Dendritic cell treated with granulocyte-macrophage colony-stimulating factor and Interleukin-4, amounts not matched to agents 40 ng/mL and 50 ng/mL, for 4 days (primary cell): ENCODE results near the gene ARL10.

ENCODE experiments used
- H3K27ac Mint-ChIP-seq: one replicate; pipeline ENCODE4 v1.8.0; 2022; ENCODE audit warnings: mild to moderate bottlenecking, mixed read lengths
- H3K27me3 Mint-ChIP-seq: one replicate; pipeline ENCODE4 v1.8.0; 2022; ENCODE audit warnings: mild to moderate bottlenecking, mixed read lengths
- H3K36me3 Mint-ChIP-seq: one replicate; pipeline ENCODE4 v1.8.0; 2022; ENCODE audit warnings: low read depth, mixed read lengths
- H3K4me1 Mint-ChIP-seq: one replicate; pipeline ENCODE4 v1.8.0; 2022; ENCODE audit warnings: low read depth, mixed read lengths
- H3K4me3 Mint-ChIP-seq: one replicate; pipeline ENCODE4 v1.8.0; 2022; ENCODE audit warnings: mild to moderate bottlenecking, moderate library complexity, mixed read lengths
- H3K9me3 Mint-ChIP-seq: one replicate; pipeline ENCODE4 v1.8.0; 2022; ENCODE audit warnings: mixed read lengths
- intact Hi-C: fragments of 100-400 bp; cut with micrococcal nuclease; formaldehyde crosslinking; loops from one replicate; pipeline ENCODE4 v1.15.0; 2022

The ARL10 gene, protein sequence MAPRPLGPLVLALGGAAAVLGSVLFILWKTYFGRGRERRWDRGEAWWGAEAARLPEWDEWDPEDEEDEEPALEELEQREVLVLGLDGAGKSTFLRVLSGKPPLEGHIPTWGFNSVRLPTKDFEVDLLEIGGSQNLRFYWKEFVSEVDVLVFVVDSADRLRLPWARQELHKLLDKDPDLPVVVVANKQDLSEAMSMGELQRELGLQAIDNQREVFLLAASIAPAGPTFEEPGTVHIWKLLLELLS

DNA sequence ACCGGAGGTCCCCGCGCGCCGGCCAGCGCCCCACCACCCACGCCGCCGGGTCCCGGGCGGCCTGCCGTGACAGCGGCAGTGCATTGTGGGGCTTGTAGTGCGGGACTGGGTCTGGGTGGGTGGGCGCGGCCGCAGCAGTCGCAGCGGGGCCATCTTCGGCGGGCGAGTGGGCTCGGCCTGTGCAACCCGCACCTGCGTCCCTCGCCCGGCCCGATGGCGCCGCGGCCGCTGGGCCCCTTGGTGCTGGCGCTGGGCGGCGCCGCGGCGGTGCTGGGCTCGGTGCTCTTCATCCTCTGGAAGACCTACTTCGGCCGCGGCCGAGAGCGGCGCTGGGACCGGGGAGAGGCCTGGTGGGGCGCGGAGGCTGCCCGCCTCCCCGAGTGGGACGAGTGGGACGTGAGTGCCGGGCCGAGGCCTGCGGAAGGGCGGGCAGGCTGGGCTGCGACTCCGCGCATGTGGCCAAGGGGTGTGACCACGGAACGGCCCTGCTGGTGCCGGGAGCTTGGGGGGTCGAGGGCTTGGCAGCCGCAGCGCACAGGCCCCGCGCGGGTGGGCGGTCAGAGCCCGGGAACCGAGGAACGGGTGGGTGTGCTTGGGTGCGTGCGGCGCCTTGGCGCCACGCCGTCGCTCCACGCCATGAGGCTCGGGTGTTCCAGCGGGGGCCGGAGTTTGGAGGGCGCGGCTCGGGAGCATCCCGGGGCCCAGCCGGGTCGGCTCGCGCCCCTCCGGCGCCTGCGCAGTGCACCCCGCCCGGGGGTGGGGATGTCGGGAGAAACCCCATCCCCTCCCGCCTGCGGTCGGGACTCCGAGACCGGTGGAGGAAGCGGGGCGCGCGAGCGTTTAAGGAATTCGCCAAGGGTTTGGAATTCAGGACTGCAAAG lies at the start of gene ARL10:
TSS of gene ARL10 (plus strand) at position 137 of the 881 bp plus-strand sequence. CDS start at position 214, 77 bp downstream.
- peaks cover 47% of the 10 kb centered on the region for H3K36me3 Mint-ChIP-seq
- intact Hi-C loops = loop anchor here (1.0 kb wide), 1 partner anchor 23 kb away; the partner anchor contains the start of genes HIGD2A and NOP16
- H3K9me3 Mint-ChIP-seq = no peaks in the 10 kb centered on the region

GRCh38 chr5:176317534-176318374 lies 47.5 kb upstream of the ARL10 start:
- Mint-ChIP-seq H3K27ac (no peak overlapping the region), H3K4me3 (no peak overlapping the region), H3K36me3 (peaks cover 46% of the 10 kb centered on the region)

More for the DNA sequence above, at the start of gene ARL10:
- H3K27ac Mint-ChIP-seq = no peak within 1 kb of the TSS
- H3K4me1 Mint-ChIP-seq = peaks cover 24% of the 10 kb centered on the region
- peak within 1 kb of the TSS; percentile 75 for H3K4me3 Mint-ChIP-seq
- peaks cover 42% of the 10 kb centered on the region for H3K27me3 Mint-ChIP-seq

DNA sequence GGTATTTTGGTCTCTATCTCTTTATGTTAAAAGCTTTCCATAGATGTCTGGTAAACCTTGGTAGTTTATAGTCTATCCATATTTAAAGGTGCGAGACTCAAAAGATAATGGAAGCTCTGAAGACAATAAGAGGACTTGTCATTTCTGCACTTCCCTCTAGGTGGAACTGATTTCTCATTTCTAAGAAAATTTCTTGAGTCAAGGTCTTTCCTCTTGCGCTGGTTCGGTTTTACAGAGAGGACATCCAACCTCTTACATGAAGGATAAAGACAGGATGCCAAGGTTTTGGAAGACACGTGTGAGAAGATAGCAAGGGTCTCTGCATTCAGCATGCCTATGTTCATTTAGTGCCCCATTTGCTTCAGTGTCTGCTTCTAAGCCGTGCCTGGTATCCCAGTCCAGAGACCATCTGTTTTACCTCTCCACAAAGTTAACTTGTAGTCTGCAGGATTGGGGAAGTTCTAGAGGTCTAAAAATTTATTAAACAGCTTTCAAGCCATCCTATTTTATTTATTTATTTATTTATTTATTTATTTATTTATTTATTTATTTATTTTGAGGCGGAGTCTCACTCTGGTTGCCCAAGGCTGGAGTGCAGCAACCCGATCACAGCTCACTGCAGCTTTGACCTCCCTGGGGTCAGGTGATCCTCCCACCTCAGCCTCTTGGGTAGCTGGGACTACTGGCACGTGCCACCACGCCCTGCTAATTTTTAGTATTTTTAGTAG lies 45.3 kb upstream of the ARL10 start:
- Mint-ChIP-seq H3K4me1 (no peaks in the 10 kb centered on the region), H3K36me3 (peaks cover 47% of the 10 kb centered on the region), H3K27me3 (no peaks in the 10 kb centered on the region), H3K4me3 (no peak overlapping the region), H3K27ac (no peak overlapping the region), H3K9me3 (no peaks in the 10 kb centered on the region)
- intact Hi-C loops = no loop called here

More at GRCh38 chr5:176317534-176318374, 47.5 kb upstream of the ARL10 start:
- intact Hi-C loops = no loop called here
- no peaks in the 10 kb centered on the region for H3K27me3 Mint-ChIP-seq
- no peaks in the 10 kb centered on the region for H3K9me3 Mint-ChIP-seq
- H3K4me1 Mint-ChIP-seq = no peaks in the 10 kb centered on the region

- H3K36me3 Mint-ChIP-seq = peaks cover 44% of the 10 kb centered on the region
- no peaks in the 10 kb centered on the region for H3K27me3 Mint-ChIP-seq
- no peaks in the 10 kb centered on the region for H3K9me3 Mint-ChIP-seq
- no peak overlapping the region for H3K27ac Mint-ChIP-seq
- intact Hi-C loops = no loop called here
- H3K4me1 Mint-ChIP-seq = no peaks in the 10 kb centered on the region
- H3K4me3 Mint-ChIP-seq = no peak overlapping the region
Measured at GRCh38 chr5:176320577-176320976, 44.7 kb upstream of the ARL10 start.

GRCh38 chr5:176334031-176334770 lies 31.1 kb upstream of the ARL10 start:
- intact Hi-C loops = no loop called here
- H3K27me3 Mint-ChIP-seq = no peaks in the 10 kb centered on the region
- H3K9me3 Mint-ChIP-seq = no peaks in the 10 kb centered on the region
- H3K4me3 Mint-ChIP-seq = no peak overlapping the region
- H3K27ac Mint-ChIP-seq = no peak overlapping the region
- H3K36me3 Mint-ChIP-seq = peaks cover 37% of the 10 kb centered on the region
- no peaks in the 10 kb centered on the region for H3K4me1 Mint-ChIP-seq

DNA sequence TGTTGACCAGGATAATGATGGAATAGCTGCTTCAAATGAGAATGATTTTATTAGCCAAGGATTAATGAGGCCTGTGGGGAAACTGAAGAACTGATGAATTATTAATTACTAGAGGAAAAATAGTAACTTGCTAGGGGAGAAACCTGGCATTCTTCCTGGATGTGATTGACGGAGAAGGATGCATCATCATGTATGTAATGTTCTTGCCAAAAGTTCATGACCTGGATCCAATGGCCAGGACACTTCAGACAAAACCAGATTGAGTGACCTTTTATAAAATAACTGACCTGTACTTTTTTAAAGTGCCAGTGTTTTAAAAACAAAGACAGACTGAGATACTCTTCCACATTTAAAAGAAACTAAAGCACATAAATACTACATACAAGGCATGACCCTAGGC lies 27.4 kb upstream of the ARL10 start:
- Mint-ChIP-seq H3K9me3 (no peaks in the 10 kb centered on the region), H3K36me3 (peaks cover 55% of the 10 kb centered on the region), H3K27me3 (no peaks in the 10 kb centered on the region), H3K4me1 (no peaks in the 10 kb centered on the region), H3K4me3 (no peak overlapping the region), H3K27ac (no peak overlapping the region)
- intact Hi-C loops = no loop called here

- Mint-ChIP-seq H3K9me3 (no peaks in the 10 kb centered on the region), H3K36me3 (peaks cover 54% of the 10 kb centered on the region), H3K4me3 (no peak overlapping the region), H3K27ac (no peak overlapping the region), H3K27me3 (no peaks in the 10 kb centered on the region), H3K4me1 (no peaks in the 10 kb centered on the region)
- intact Hi-C loops = no loop called here
Measured at GRCh38 chr5:176339304-176339703, 26.0 kb upstream of the ARL10 start.

- intact Hi-C loops = no loop called here
- no peaks in the 10 kb centered on the region for H3K9me3 Mint-ChIP-seq
- peaks cover 67% of the 10 kb centered on the region for H3K36me3 Mint-ChIP-seq
- no peak overlapping the region for H3K4me3 Mint-ChIP-seq
- H3K27me3 Mint-ChIP-seq = no peaks in the 10 kb centered on the region
- H3K4me1 Mint-ChIP-seq = no peaks in the 10 kb centered on the region
- no peak overlapping the region for H3K27ac Mint-ChIP-seq
Measured at GRCh38 chr5:176341325-176342157, 23.7 kb upstream of the ARL10 start.

DNA sequence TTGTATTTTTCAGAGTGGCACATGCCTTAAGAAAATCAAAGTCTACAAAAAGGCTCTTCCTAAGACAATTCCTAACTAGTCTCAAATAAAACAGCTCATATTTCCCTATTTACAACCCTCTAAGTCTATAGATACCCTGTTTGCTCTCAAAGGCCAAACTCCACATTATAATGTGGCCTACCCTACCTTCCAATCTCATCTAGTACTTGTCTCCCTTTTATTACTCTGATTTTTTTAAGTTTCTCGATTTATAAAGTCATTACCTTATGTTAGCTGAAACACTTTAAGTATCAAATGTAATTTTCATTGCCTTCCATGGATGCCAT lies 23.2 kb upstream of the ARL10 start:
- no peaks in the 10 kb centered on the region for H3K9me3 Mint-ChIP-seq
- peaks cover 67% of the 10 kb centered on the region for H3K36me3 Mint-ChIP-seq
- no peaks in the 10 kb centered on the region for H3K4me1 Mint-ChIP-seq
- H3K27me3 Mint-ChIP-seq = no peaks in the 10 kb centered on the region
- intact Hi-C loops = no loop called here
- no peak overlapping the region for H3K27ac Mint-ChIP-seq
- H3K4me3 Mint-ChIP-seq = no peak overlapping the region

GRCh38 chr5:176342766-176343458 lies 22.4 kb upstream of the ARL10 start:
- Mint-ChIP-seq H3K9me3 (no peaks in the 10 kb centered on the region), H3K36me3 (peaks cover 67% of the 10 kb centered on the region), H3K4me1 (no peaks in the 10 kb centered on the region), H3K27ac (no peak overlapping the region), H3K27me3 (no peaks in the 10 kb centered on the region), H3K4me3 (no peak overlapping the region)
- intact Hi-C loops = no loop called here

- H3K4me1 Mint-ChIP-seq = no peaks in the 10 kb centered on the region
- intact Hi-C loops = no loop called here
- no peak overlapping the region for H3K27ac Mint-ChIP-seq
- no peaks in the 10 kb centered on the region for H3K27me3 Mint-ChIP-seq
- H3K9me3 Mint-ChIP-seq = no peaks in the 10 kb centered on the region
- H3K4me3 Mint-ChIP-seq = no peak overlapping the region
- peaks cover 100% of the 10 kb centered on the region for H3K36me3 Mint-ChIP-seq
Measured at GRCh38 chr5:176350416-176350815, 14.9 kb upstream of the ARL10 start.
